OCI-LY1 (cell line): ENCODE results near the gene MUC5AC.

Experiments
- CTCF ChIP-seq: fragments of 200-600 bp; sonication (generic), shearing (Covaris generic); IDR thresholded peaks from 2 replicates; pipeline ENCODE4 v1.5.1; 2017; ENCODE audit warnings: mild to moderate bottlenecking, antibody characterized with exemption, low read length, moderate library complexity, mixed read lengths
- EZH2 ChIP-seq: fragments of 200-600 bp; sonication (generic), shearing (Covaris generic); IDR thresholded peaks from 2 replicates; pipeline ENCODE4 v1.8.0; 2017; ENCODE audit warnings: borderline replicate concordance, mixed run types, mild to moderate bottlenecking, antibody characterized with exemption, low read length, moderate library complexity, mixed read lengths

DNA sequence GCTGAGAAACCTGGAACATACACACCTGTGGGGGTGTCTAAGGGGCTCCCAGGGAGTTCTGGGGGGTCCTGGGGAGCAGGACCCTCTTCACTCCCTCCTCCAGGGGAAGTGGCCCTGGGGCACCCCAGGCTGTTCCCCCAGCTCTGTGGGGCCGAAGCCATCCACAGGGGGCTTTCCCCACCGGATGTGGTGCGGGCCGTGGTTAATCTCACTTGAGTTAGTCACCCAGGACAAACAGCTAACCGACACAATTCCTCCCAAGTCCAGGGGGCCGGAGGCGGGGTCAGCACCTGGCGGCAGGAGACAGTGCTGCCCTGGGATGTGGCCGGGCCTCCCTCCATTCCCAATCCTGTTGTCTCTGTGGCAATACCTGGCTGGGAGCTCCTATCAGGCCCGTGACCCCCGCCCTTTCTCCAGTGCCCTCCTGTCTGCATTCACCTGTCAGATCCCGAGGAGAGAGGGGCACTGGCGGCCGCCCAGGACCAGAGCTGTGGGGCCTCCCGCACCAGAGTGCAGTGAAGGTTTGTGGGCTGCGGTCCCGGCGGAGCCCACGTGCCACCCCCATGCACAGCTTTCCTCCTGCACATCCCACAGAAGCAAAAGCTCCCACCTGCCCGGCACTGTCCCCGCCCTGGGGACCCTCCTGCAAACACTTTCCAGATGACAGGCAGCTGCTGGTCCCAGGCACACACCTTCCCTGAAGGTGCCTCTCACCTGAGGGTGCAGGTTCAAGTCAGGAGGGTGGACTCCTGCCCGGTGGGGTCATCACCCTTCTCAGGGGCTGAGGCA lies 5.2 kb upstream of the MUC5AC start:
- TF ChIP-seq CTCF (no peak), EZH2 (no peak)
